ENCODE data around the gene PFKM.

DNA sequence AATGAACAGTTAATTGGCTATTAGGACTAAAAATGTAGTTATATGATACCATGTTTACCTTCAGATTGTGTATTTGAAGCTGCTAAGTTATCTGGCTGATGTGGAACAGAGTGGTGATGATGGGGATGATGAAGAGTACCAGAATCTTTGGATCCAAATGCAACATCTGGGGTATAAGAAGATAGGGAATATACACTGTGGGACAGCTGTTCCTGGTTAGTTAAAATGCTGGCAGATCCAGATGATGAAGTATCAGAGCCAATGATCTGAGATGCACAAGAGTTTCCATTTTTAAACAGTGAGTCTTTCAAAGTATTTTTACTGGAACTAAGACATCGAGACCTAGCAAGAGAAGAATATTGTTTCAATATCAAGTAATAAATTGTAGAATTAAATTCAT is 44.9 kb upstream of the PFKM start:
- TF ChIP-seq POLR2A (IDR thresholded peaks at IDR 0.05; ENCODE audit: low read length) = no peak
- TF ChIP-seq GATA1 (IDR thresholded peaks at IDR 0.05; ENCODE audit: low read depth, low read length) = no peak

Data from erythroblast (primary cell).